HG03354 (cell line): ENCODE measurements around the gene AUP1.
A peak's percentile ranks its signal among the peaks of the same experiment; 100 is the strongest.

ENCODE experiments used
- ATAC-seq: cut with Tn5 transposase; IDR thresholded peaks from one replicate; pipeline ENCODE4 v1.9.1; 2021; ENCODE audit warnings: mild to moderate bottlenecking; ENCODE audit not compliant: unreplicated experiment, poor library complexity, severe bottlenecking

AUP1 gene

DNA sequence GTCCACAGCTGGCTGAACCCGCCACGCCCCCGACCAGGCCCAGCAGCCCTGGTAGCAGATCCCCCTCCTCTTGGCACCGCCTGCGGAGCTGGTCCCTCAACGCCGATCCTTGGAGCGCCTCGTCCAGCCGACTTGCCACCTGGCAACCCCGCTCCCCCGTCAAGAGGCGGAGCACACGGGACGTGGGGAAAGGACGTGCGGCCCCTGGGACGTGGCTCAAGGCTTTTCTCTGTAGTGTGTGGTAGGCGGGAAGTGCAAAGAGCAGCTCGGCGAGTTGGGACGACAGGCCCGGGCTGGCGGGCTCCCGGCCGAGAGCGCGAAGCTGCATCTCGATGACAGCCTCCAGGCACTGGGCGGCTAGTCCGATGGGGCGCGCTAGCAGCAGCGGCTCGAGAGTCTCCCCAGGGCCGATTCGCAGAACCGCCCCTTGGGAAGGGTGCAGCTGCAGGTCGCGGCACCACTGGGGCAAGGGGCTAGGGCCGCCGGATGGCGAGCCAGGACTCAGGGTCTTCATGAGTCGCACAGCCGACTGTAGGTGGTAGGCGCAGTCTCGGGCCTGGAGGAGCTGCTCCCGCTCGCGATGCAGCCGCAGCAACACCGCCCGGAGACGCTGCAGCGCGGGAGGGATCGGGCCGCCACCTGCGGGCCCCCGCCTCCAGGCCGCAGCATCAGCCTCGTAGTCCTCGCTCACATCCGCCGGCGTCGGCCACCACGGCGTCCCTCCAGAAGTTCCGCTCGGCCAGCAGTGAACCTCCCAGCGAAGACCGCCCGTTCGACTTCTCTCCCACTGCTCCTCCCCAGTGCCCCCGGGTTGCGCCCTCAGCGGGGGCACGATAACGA lies 47.3 kb downstream of the AUP1 start:
- ATAC-seq = peak; percentile 40

GRCh38 chr2:74481431-74481830 lies 48.1 kb downstream of the AUP1 start:
- no peak for ATAC-seq
